DMS53 treated with DMSO at 0.1 percent for 48 hours (cell line): ENCODE results near the gene ZNF695.
"Not testable (repeated sequence)": the region's sequence is repeated elsewhere in the genome, so short reads cannot be mapped to it uniquely, and the experiment has no call there.

Experiments used
- DNase-seq: peaks from one replicate; lab custom pipeline; 2025; ENCODE audit not compliant: unreplicated experiment; lab: John Stamatoyannopoulos, UW

Gene ZNF695

DNA sequence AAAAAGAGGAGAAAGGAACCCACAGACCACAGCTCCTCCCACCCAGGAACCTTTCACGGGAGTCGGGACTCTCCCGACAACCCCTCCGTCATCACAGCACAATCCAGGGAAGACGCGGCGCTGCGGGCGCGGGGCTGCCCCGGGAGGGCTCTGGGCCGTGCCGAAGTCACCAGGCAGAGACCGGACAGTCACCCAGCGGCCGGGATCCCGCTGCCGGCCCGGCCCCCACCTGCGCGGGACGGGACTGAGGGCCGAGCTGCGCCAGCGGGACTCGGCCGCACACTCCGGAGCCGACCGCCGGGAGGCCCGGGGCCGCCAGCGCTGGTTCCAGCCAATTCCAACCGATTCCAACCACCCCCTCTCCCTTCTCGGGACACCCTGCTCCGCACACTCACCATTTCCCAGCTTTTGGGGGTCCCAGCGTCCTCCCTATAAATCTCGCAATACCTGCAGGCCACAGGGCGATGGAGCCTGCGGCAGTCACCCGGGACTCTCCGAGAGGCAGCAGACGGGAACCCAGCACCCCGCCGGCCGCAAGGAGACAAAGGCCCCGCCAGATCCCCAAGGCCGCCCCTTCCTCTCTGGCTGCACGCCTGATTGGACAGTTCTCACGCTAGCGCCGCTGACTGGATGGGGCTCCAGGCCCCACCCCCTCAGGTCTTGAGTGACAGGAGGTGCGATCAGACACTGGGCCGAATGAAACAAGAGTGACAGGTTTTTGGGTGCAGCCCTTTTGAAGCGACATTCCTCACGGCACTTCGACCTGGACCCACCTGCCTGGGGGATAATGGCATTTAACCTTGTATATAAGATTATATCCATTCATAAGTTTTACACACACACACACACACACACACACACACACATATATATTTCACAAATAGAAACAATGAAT lies at the start of gene ZNF695:
Gene ZNF695, minus strand, starts transcription at position 547 of the 895 bp plus-strand sequence. Its CDS starts 149 bp downstream, at position 398.
- peak; percentile 94 for DNase-seq

DNA sequence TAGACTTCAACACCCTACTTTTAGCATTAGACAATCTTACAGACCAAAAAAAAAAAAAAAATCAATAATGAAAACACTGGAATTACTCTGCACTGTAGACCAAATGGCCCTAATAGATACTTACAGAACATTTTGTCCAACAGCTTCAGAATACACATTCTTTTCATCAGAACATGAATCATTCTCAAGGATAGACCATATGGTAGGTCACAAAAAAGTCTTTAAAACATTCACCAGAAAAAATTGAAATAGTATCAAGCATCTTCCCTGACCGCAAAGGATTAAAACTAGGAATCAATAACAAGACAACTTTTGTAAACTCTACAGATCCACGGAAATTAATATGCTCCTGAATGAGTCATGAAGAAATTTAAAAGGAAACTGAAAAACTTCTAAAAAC lies 48.2 kb upstream of the ZNF695 start:
- no peak for DNase-seq

DNA sequence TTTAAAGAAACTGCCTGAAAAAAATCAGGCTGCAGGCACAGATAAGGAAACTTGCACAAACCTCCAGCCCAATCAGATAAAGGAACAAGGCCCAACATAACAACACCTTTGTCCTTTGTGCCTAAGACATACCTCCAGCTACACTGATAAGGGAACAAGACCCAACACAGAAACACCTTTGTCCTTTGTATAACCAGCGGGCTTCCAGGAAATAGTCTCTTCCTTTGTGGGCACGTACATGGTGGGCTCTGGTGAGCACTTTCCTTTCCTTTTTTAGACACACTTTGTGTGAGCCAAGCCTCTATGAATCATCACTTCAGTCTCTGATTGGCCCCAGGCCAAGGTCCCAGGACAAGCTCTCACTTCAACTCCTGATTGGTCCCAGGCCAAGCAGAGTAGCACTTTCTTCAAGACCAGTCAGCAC lies 47.1 kb upstream of the ZNF695 start:
- no peak for DNase-seq

DNA sequence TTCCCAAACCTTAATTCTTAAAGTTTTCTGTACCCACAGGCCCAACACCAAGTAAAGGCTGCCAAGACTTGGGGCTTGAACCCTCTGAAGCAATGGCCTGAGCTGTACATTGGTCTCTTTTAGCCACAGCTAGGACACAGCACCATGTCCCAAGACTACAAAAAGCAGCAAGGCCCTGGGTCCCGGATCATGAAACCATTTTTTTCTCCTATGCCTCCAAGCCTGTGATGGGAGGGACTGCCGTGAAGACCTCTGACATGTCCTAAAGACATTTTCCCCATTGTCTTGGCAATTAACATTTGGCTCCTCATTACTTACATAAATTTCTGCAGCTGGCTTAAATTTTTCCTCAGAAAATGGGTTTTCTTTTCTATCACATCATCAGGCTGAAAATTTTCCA lies 39.8 kb upstream of the ZNF695 start:
- no peak for DNase-seq

DNA sequence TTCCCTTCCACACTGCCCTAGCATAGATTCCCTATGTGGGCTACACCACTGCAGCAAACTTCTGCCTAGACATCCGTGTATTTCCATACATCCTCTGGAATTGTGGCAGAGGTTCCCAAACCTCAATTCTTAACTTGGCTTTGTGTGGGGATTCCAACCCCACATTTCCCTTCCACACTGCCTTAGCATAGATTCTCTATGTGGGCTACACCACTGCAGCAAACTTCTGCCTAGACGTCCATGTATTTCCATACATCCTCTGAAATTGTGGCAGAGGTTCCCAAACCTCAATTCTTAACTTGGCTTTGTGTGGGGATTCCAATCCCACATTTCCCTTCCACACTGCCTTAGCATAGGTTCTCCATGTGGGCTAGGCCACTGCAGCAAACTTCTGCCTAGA lies 39.4 kb upstream of the ZNF695 start:
- no peak for DNase-seq

DNA sequence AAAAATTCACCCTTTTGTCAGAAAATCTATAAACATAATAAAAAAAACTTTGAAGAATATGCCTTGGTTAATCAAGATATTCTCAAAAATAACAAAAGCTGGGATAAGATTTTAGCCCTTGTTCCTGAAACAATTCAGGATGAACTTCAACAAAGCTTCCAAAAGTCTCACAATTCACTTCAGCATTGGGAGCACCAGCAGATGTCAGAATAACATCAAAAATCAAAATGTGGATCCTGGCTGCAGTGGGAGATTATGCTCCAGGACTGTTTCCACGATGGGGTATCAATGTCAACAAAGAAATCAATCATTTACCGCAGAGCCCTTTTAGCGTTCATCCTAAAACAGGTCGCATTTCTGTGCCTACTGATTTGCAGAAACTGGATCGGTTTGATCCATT lies 35.5 kb upstream of the ZNF695 start:
- no peak for DNase-seq

DNA sequence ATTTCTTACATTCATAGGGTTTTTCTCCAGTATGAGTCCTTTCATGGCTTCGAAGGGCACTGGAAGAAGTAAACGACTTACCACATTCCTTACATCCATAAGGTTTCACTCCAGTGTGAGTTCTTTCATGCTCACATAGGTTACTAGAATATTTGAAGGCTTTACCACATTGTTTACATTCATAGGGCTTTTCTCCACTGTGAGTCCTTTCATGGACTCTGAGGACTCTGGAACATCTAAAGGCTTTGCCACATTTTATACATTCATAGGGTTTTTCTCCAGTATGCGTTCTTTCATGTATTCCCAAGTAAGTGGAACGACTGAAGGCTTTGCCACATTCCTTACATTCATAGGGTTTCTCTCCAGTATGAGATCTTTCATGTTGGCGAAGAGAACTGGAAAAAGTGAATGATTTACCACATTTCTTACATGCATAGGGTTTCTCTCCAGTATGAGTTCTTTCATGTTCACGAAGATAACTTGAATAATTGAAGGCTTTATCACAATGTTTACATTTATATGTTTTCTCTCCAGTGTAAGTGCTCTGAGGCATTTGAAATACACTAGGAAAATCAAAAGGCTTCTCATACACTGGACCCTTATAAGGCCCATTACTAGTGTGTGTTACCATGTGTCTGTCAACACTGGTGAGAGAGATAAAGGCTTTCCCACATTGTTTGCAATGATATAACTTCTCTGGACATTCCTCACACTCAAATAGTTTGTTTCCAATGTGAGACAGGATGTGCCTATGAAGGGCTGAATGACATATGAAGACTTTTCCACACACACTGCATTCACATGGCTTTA lies 29.9 kb upstream of the ZNF695 start:
- DNase-seq, result no peak

DNA sequence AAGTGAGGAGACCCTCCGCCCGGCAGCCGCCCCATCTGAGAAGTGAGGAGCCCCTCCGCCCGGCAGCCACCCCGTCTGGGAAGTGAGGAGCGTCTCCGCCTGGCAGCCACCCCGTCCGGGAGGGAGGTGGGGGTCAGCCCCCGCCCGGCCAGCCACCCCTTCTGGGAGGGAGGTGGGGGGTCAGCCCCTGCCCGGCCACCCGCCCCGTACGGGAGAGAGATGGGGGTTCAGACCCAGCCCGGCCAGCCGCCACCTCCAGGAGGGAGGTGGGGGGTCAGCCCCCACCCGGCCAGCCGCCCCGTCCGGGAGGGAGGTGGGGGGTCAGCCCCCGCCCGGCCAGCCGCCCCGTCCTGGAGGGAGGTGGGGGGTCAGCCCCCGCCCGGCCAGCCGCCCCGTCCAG lies 24.4 kb upstream of the ZNF695 start:
- not testable (repeated sequence) for DNase-seq

DNA sequence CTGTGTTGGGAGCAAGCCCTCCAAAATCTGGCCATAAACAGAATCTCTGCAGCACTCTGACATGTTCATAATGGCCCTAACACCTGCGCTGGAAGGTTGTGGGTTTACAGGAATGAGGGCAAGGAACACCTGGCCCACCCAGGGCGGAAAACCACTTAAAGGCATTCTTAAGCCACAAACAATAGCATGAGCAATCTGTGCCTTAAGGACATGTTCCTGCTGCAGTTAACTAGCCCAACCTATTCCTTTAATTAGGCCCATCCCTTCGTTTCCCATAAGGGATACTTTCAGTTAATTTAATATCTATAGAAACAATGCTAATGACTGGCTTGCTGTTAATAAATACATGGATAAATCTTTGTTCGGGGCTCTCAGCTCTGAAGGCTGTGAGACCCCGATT lies 16.8 kb upstream of the ZNF695 start:
- not testable (repeated sequence) for DNase-seq

DNA sequence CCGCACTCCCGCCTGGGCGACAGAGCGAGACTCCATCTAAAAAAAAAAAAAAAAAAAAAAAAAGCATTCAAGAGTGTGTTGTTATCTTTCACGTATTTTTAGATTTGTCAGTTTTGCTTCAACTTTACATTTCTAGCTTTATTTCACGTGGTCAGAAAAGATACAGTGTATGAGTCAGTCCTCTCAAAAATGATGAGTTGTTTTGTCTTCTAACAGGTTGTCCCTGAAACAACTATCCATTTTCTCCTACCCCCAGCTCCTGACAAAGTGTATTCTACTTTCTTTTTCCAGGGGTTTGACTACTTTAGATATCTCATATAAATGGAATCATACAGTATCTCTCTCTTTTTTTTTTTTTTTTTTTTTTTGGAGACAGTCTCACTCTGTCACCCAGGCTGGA lies 5.5 kb upstream of the ZNF695 start:
- no peak for DNase-seq

DNA sequence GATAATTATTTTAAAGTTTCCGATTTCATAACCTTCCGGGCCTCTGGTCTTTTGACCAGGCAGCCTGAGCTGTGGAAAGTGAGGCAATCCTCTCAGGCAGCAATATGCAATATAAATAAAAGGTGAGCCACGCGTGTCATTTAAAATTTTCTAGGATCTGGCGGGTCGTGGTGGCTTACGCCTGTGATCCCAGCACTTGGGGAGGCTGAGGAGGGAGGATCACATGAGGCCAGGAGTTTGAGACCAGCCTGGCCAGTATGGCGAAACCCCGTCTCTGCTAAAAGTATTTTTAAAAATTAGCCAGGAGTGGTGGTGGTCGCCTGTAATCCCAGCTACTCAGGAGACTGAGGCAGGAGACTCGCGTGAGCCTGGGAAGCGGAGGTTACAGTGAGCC lies 546 bp upstream of the ZNF695 start:
- DNase-seq, result no peak

DNA sequence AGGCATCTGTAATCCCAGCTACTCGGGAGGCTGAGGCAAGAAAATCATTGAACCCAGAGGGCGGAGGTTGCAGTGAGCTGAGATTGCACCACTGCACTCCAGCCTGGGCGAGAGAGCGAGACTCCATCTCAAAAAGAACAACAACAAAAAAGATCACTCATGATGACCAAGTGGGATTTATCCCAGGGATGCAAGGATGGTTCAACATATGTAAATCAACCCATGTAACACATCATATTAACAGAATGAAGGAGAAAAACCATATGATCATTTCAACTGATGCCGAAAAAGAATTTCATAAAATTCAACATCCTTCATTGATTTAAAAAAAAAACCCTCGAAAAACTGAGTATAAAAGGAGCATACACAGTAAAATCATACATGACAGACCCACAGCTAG lies 3.8 kb downstream of the ZNF695 start:
- DNase-seq, result not testable (repeated sequence)

DNA sequence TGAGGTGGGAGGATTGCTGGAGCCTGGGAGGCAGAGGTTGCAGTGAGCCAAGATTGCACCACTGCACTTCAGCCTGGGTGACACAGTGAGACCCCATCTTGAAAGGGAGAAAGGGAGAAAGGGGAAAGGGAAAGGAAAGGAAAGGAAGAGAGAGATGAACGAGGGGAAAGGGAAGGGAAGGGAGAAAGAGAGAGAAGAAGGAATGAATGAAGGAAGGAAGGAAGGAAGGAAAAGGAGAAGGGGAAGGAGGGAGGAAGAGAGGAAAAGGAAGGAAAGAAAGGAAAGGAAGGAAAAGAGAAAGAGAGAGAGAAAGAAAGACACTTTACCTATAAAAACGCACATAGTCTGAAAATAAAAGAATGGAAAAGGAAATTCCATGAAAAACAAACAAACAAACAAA lies 18.0 kb downstream of the ZNF695 start:
- no peak for DNase-seq

DNA sequence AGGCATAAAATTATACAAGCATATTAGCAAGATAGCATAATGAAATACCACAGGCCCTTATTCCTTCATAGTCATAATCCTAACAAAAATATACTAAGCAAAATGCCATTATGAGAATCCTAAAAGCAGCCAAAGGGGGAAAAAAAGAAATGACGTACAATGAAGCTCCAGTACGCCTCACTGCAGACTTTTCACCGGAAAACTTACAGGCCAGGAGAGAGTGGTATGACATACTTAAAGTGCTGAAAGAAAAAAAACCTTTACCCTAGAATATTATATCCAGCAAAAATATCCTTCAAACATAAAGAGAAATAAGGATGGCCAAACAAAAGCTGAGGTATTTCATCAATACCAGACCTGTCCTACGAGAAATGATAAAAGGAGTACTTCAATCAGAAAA lies 19.5 kb downstream of the ZNF695 start:
- no peak for DNase-seq

DNA sequence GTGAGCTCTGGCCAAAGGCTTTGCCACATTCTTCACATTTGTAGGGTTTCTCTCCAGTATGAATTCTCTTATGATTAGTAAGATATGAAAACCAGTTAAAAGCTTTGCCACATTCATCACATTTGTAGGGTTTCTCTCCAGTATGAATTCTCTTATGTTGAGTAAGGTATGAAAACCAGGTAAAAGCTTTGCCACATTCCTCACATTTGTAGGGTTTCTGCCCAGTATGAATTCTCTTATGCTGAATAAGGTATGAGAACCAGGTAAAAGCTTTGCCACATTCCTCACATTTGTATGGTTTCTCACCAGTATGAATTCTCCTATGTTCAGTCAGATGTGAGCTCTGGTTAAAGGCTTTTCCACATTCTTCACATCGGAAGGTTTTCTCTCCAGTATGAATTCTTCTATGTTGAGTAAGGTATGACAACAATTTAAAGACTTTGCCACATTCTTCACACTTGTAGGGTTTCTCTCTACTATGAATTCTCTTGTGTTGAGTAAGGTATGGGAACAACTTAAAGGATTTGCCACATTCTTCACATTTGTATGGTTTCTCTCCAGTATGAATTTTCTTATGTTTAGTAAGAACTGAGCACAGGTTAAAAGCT lies 20.7 kb downstream of the ZNF695 start:
- DNase-seq, result no peak

DNA sequence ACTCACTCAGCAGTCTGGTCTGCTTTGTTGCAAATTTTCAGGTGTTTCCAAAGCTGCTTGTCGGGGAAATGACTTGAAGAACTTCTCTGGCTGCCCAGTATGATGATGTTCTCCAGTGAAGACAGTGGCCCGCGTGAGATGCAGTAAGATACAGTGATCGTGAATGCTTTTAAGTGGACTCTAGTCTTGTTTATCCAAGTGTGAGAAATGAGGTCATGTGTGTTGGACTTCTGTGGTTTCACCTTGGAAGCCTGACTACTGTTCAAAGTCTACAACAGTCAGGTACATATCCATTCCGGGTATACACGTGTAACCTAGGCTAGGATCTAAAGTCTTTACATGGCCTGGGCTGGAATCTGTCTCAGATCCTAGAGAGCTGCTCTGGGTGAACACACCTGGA lies 29.1 kb downstream of the ZNF695 start:
- DNase-seq, result no peak

DNA sequence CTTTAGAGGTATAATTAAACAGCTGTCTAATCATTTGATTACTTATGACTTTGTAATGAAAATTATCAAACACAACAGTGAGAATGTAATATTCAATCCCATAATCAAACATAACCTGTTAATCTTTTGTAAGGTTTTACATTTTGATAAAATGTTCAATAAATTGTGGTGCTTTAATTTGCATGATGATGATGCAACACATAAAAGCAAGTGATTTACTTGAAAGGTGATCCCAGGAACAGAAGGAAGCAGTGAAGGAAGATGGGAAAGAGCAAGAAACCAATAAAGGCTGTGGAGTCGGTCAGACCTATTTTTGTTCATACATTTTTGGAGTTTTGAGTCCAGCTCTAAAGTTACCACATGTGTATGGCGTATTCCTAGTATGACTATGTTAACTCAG lies 29.6 kb downstream of the ZNF695 start:
- DNase-seq, result no peak

DNA sequence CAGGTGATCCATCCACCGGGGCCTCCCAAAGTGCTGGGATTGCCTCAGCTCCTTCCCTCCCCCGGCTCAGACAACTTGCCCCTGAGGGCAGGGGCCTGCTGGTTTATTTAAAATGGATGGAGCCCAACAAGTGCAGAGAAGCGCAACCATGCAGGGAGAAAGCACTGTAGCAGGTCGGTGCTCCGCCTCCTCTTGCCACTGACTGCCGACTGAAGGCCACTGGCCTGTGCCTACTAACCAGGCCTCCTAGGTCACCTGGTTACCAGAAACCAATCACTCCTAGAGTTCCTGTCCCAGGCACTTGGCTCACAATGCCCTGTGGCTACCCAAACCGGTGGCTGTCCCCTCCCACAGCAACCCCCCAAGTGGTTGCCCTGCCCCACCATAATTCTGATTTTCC lies 35.9 kb downstream of the ZNF695 start:
- no peak for DNase-seq

DNA sequence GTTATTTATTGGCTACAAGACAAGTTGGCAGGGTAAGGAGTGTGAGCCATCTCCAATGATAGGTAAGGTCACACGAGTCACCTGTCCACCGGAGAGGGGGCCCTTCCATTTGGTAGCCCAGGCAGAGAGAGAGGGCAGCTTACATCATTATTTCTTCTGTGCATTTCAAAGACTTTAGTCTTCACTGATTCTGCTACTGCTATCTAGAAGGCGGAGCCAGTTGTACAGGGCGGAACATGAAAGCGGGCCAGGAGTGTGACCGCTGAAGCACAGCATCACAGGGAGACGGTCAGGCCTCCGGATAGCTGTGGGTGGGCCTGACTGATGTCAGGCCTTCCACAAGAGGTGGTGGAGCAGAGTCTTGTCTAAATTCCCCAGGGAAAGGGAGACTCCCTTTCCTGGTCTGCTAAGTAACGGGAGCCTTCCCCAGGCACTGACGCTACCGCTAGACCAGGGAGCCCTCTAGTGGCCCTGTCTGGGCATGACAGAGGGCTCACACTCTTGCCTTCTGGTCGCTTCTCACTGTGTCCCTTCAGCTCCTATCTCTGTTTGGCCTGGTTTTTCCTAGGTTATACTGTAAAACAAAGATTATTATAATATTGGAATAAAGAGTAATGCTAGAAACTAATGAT lies 36.7 kb downstream of the ZNF695 start:
- DNase-seq, result no peak

DNA sequence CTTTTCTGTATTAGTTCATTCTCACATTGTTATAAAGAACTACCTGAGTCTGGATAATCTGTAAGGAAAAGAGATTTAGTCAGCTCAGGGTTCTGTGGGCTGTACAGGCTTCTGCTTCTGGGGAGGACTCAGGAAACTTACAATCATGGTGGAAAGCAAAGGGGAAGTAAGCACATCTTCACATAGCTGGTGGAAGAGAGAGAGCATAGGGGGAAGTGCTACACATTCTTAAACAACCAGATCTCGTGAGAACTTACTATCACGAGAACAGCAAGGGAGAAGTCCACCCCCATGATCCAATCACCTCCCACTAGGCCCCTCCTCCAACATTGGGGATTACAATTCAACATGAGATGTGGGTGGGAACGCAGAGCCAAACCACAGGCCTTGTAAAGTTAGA lies 38.2 kb downstream of the ZNF695 start:
- DNase-seq, result no peak

DNA sequence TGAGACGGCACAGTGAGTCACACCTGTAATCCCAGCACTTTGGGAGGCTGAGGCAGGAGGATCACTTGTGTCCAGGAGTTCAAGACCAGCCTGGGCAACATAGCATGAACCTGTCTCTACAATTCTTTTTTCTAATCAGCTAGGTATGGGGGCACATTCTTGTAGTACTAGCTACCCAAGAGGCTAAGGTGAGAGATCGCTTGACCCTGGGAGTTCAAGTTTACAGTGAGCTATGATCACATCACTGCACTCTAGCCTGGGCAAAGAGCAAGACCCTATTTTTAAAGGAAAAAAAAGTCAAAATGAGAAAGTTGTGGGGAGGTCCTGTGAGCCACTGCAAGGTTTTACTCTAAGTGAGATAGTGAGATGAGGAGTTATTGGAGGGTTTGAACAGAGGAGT lies 41.4 kb downstream of the ZNF695 start:
- no peak for DNase-seq
